ENCODE data around the gene TMEM115. TPM values are rescaled to one million over a fixed set of nuclear protein-coding genes. Genes with fewer than 3 reads are reported as not detected.

TMEM115 gene
- total and polyA plus RNA-seq, 9 of the 15 experiments (the other 6 are each of a cell fraction or from before 2014, with no cell fraction given): 1.6 to 26.9 (median 14.1) TPM

- TF ChIP-seq ZFP91 (CRISPR knock-in tag; IDR thresholded peaks at IDR 0.05) (no peak), ZNF395 (CRISPR knock-in tag; IDR thresholded peaks at IDR 0.05) (peak; percentile 93), HLTF (IDR thresholded peaks at IDR 0.05) (no peak), SIN3A (IDR thresholded peaks at IDR 0.05; ENCODE audit: borderline replicate concordance in 2 of 2, control insufficient read depth in 1 of 2, low read depth in 2 of 2, low read length in 2 of 2) (peak; percentile 70 to 87; a peak in 2 of 4 replicates), MITF (IDR thresholded peaks at IDR 0.05) (no peak), MTF1 (CRISPR knock-in tag; IDR thresholded peaks at IDR 0.05; ENCODE audit: borderline replicate concordance) (no peak), SAFB2 (IDR thresholded peaks at IDR 0.05; ENCODE audit: borderline replicate concordance, low read depth, low read length, severe bottlenecking) (no peak), GTF2A2 (tag; IDR thresholded peaks at IDR 0.05) (no peak), STAT5B (CRISPR knock-in tag; IDR thresholded peaks at IDR 0.05) (no peak), ZKSCAN1 (IDR thresholded peaks at IDR 0.05; ENCODE audit: low read depth, low read length) (no peak), STAT6 (CRISPR knock-in tag; IDR thresholded peaks at IDR 0.05) (no peak), ZBTB11 (CRISPR knock-in tag; IDR thresholded peaks at IDR 0.05) (peak; percentile 39 to 91 (median 62); a peak in 3 of 6 replicates), HDGF (IDR thresholded peaks at IDR 0.05) (no peak)
Observed at GRCh38 chr3:50350527-50351322, 8.6 kb downstream of the TMEM115 start, which contains the start of the genes CYB561D2 and NPRL2 (continued).
